GM12873 (cell line): ENCODE measurements around the gene VSX1.

Experiments
- CTCF ChIP-seq: IDR thresholded peaks from 2 replicates; pipeline ENCODE4 v1.5.1; 2012; ENCODE audit warnings: low read depth, mild to moderate bottlenecking, moderate library complexity, low read length, control low read depth; ENCODE audit not compliant: insufficient read depth; ENCODE audit errors: missing control alignments

The VSX1 gene

GRCh38 chr20:25081065-25081729 is 744 bp downstream of the VSX1 start:
- TF ChIP-seq CTCF: no peak

- TF ChIP-seq CTCF: no peak
These were observed 2.8 kb downstream of the VSX1 start for GRCh38 chr20:25079171-25079570.

- no peak for TF ChIP-seq CTCF
These were observed 3.3 kb downstream of the VSX1 start for GRCh38 chr20:25078662-25079061.

- TF ChIP-seq CTCF: no peak
These were observed 4.3 kb downstream of the VSX1 start for GRCh38 chr20:25077610-25078169.

- TF ChIP-seq CTCF: peak; percentile 40
These were observed 5.0 kb downstream of the VSX1 start for GRCh38 chr20:25076731-25077609.

GRCh38 chr20:25076201-25076600 is 5.7 kb downstream of the VSX1 start:
- no peak for TF ChIP-seq CTCF

GRCh38 chr20:25073544-25073943 is 8.4 kb downstream of the VSX1 start:
- TF ChIP-seq CTCF: no peak
